ENCODE results near the gene OR4D5.

The OR4D5 gene

GRCh38 chr11:123956752-123957151, 17.3 kb downstream of the OR4D5 start:
- no peak for DNase-seq (ENCODE audit: low read depth, low spot score)
- TF ChIP-seq, protein P1, sequence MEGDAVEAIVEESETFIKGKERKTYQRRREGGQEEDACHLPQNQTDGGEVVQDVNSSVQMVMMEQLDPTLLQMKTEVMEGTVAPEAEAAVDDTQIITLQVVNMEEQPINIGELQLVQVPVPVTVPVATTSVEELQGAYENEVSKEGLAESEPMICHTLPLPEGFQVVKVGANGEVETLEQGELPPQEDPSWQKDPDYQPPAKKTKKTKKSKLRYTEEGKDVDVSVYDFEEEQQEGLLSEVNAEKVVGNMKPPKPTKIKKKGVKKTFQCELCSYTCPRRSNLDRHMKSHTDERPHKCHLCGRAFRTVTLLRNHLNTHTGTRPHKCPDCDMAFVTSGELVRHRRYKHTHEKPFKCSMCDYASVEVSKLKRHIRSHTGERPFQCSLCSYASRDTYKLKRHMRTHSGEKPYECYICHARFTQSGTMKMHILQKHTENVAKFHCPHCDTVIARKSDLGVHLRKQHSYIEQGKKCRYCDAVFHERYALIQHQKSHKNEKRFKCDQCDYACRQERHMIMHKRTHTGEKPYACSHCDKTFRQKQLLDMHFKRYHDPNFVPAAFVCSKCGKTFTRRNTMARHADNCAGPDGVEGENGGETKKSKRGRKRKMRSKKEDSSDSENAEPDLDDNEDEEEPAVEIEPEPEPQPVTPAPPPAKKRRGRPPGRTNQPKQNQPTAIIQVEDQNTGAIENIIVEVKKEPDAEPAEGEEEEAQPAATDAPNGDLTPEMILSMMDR (IDR thresholded peaks at IDR 0.05; ENCODE audit: insufficient read depth, low read length, missing control alignments): no peak
- CTCF ChIA-PET: no interaction called here
- H3K4me3 ChIP-seq (ENCODE audit: low read depth, low read length): no peak overlapping the region
- POLR2A ChIA-PET: no interaction called here

GRCh38 chr11:123973816-123974215, 34.4 kb downstream of the OR4D5 start:
- DNase-seq (ENCODE audit: low read depth, low spot score): peak; percentile 5
- ChIA-PET POLR2A (no interaction called here), CTCF (no interaction called here)
- TF ChIP-seq, protein P1 (IDR thresholded peaks at IDR 0.05; ENCODE audit: insufficient read depth, low read length, missing control alignments): no peak
- H3K4me3 ChIP-seq (ENCODE audit: low read depth, low read length): no peak overlapping the region

DNA sequence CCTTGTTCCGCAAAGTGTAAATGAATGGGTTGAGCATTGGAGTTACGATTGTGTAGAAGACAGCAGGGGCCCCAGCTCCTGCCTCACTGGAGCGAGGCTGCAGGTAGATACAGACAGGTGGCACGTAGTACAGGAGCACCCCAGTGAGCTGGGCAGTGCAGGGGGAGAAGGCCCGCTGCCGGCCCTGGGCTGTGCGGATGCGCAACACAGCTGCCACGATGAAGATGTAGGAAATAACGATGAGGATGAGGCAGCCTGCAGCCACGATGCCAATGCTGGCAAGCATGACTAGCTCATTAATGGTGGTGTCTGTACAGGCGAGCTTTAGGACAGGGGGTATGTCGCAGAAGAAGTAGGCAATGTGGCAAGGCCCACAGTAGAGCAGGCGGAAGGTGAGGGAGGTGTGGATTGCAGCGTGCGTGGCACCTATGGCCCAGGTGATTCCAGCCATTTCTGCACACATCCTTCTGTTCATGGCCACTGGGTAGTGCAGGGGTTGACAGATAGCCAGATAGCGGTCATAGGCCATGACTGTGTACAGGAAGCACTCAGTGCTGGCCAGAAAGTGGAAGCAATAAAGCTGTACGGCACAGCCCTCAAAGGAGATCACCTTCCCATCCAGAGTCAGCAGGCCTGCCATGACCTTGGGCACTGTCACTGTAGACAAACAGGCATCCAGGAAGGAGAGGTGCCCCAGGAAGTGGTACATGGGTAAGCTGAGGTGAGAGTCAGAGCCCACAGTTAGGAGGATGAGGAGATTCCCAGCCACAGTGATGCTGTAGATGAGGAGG, 37.5 kb downstream of the OR4D5 start:
- TF ChIP-seq, protein P1 (IDR thresholded peaks at IDR 0.05; ENCODE audit: insufficient read depth, low read length, missing control alignments): no peak
- ChIA-PET POLR2A (no interaction called here), CTCF (no interaction called here)
- no peak for DNase-seq (ENCODE audit: low read depth, low spot score)
- H3K4me3 ChIP-seq (ENCODE audit: low read depth, low read length): no peak overlapping the region

- ChIA-PET CTCF (no interaction called here), POLR2A (no interaction called here)
- TF ChIP-seq, protein P1 (IDR thresholded peaks at IDR 0.05; ENCODE audit: insufficient read depth, low read length, missing control alignments): no peak
- no peak within 1 kb of the TSS for H3K4me3 ChIP-seq (ENCODE audit: low read depth, low read length)
- no peak for DNase-seq (ENCODE audit: low read depth, low spot score)
Observed at GRCh38 chr11:123977731-123978347, 38.4 kb downstream of the OR4D5 start, which contains the start of gene OR10S1. Gene OR10S1, minus strand, starts transcription at chr11:123977781. Its CDS starts 117 bp downstream, at chr11:123977664.

- CTCF ChIA-PET: no interaction called here
Observed at GRCh38 chr11:123979311-123979710, 39.9 kb downstream of the OR4D5 start.

More at GRCh38 chr11:123979311-123979710, 39.9 kb downstream of the OR4D5 start:
- POLR2A ChIA-PET: no interaction called here
- no peak overlapping the region for H3K4me3 ChIP-seq (ENCODE audit: low read depth, low read length)
- no peak for DNase-seq (ENCODE audit: low read depth, low spot score)
- TF ChIP-seq, protein P1 (IDR thresholded peaks at IDR 0.05; ENCODE audit: insufficient read depth, low read length, missing control alignments): no peak
